BE2C (cell line): ENCODE measurements around the gene WWOX.

Experiments
- DNase-seq: peaks from one replicate; pipeline ENCODE4 v3.0.0-alpha.2; 2020
- H3K27me3 ChIP-seq: fragments of 250-450 bp; sonication (Bioruptor Pico); 2 replicates; pipeline ENCODE4 v1.5.1; 2020; ENCODE audit warnings: mild to moderate bottlenecking
- H3K36me3 ChIP-seq: fragments of 250-450 bp; sonication (Bioruptor Pico); 2 replicates; pipeline ENCODE4 v1.5.1; 2020; ENCODE audit warnings: mild to moderate bottlenecking
- H3K4me1 ChIP-seq: fragments of 250-450 bp; sonication (Bioruptor Pico); 2 replicates; pipeline ENCODE4 v1.5.1; 2020
- H3K4me3 ChIP-seq: 2 replicates; pipeline ENCODE4 v1.5.1; 2011; ENCODE audit warnings: low read depth, low read length
- H3K9me3 ChIP-seq: fragments of 250-450 bp; sonication (Bioruptor Pico); 2 replicates; pipeline ENCODE4 v1.5.1; 2020
- TF ChIP-seq, protein P1 (sequence below): IDR thresholded peaks from 2 replicates; pipeline ENCODE4 v1.5.1; 2012; ENCODE audit warnings: mild to moderate bottlenecking, low read depth, low read length

The WWOX gene

DNA sequence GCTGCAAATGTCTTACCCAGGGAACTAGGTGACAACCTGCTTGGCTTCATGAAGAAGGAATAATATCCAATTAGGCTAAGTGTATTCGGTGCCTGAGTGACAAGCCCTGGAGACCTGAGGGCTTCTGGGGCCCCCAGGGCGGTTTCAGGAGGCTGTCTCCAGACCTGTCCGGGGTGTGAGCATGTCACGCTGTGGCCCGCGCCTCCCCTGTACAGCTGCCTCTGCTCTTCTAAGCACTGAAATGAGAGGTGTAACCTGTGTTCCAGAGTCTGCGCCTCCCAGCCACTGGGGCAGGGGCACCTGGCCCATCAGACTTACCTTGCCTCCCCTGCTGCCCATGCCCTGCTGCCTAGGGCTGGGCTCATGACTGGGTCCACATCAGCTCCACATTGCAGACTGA lies 114.3 kb downstream of the WWOX start:
- no peak for DNase-seq
- Histone ChIP-seq H3K4me3 (no peak overlapping the region), H3K9me3 (no peaks in the 10 kb centered on the region), H3K4me1 (no peaks in the 10 kb centered on the region), H3K36me3 (no peaks in the 10 kb centered on the region), H3K27me3 (no peaks in the 10 kb centered on the region)
- TF ChIP-seq, protein P1, sequence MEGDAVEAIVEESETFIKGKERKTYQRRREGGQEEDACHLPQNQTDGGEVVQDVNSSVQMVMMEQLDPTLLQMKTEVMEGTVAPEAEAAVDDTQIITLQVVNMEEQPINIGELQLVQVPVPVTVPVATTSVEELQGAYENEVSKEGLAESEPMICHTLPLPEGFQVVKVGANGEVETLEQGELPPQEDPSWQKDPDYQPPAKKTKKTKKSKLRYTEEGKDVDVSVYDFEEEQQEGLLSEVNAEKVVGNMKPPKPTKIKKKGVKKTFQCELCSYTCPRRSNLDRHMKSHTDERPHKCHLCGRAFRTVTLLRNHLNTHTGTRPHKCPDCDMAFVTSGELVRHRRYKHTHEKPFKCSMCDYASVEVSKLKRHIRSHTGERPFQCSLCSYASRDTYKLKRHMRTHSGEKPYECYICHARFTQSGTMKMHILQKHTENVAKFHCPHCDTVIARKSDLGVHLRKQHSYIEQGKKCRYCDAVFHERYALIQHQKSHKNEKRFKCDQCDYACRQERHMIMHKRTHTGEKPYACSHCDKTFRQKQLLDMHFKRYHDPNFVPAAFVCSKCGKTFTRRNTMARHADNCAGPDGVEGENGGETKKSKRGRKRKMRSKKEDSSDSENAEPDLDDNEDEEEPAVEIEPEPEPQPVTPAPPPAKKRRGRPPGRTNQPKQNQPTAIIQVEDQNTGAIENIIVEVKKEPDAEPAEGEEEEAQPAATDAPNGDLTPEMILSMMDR = no peak

DNA sequence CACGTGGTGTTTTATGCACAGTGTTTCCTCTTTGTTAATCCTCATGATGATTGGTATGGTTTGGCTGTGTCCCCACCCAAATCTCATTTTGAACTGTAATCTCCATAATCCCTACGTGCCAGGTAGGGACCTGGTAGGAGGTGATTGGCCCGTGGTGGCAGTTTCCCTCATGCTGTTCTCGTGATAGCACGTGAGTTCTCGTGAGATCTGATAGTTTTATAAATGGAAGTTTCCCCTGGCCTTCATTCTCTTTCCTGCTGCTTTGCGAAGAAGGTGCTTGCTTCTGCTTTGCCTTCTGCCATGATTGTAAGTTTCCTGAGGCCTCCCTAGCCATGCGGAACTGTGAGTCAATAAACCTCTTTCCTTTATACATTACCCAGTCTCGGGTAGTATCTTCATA lies 115.8 kb downstream of the WWOX start:
- no peaks in the 10 kb centered on the region for H3K4me1 ChIP-seq
- TF ChIP-seq, protein P1 = no peak
- DNase-seq = no peak
- H3K9me3 ChIP-seq = no peaks in the 10 kb centered on the region
- no peaks in the 10 kb centered on the region for H3K27me3 ChIP-seq
- H3K4me3 ChIP-seq = no peak overlapping the region
- no peaks in the 10 kb centered on the region for H3K36me3 ChIP-seq

DNA sequence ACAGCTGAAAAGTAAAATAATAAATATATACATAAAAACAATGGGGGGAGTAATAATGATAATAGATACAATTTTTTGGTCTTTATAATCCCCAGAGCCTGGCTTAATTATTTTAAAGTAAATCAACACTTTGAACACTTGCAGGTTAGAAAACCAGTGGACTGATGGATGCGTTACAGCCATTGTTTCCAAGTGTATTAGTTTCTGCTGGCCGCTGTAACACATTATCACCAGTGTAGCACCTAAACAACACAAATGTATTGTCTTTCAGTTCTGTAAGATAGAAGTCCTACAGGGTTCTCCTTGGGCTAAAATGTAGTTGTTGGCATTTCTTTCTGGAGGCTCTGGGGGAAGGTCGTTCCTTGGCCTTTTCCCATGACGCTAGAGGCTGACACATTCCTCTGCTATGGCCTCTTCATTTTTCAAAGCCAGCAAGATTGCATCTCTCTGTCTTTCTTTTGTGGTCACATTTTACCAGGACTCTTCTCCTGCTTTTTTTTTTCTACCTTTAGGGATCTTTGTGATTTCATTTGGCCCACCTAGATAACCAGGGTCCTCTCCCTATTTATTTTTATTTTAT lies 116.8 kb downstream of the WWOX start:
- TF ChIP-seq, protein P1 = no peak
- Histone ChIP-seq H3K9me3 (no peaks in the 10 kb centered on the region), H3K36me3 (no peaks in the 10 kb centered on the region), H3K4me1 (no peaks in the 10 kb centered on the region), H3K4me3 (no peak overlapping the region), H3K27me3 (no peaks in the 10 kb centered on the region)
- DNase-seq = no peak

DNA sequence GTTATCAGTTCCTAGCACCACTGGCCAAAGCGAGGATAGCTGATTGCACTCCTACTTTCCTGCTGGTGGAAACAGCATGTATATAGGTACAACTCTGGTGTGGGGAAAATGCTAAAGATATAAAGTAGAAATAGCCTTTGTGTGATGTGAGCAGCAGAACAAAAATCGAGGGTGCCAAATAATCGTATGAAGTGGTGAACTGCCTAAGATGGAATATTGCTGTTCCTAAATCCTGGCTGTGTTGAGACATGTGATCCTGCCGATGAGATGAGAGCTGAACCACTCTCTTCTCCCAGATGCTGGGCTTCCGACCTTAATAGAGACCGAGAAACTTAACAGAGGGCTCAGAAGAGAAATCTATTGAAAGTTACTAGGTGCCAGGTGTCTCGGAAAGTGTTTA lies 117.8 kb downstream of the WWOX start:
- H3K9me3 ChIP-seq = no peaks in the 10 kb centered on the region
- no peak overlapping the region for H3K4me3 ChIP-seq
- H3K4me1 ChIP-seq = no peaks in the 10 kb centered on the region
- H3K36me3 ChIP-seq = no peaks in the 10 kb centered on the region
- no peaks in the 10 kb centered on the region for H3K27me3 ChIP-seq
- DNase-seq = no peak
- TF ChIP-seq, protein P1 = no peak

DNA sequence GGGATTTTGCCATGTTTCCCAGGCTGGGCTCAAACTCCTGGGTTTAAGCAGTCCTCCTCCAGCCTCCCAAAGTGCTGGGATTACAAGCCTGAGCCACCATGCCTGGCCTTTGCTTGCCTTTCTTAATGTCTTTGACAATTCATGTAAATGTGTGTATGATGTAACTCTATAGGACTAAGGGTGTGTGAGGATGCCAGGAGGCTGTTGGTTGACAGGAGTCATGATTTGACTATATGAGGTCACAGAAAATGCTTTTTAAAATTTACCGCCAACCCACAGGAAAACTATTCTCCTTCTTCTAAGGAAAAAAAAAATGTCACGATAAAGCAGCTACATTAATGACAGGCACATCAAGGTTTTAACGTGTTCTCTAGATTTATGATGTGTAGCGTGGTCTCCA lies 118.8 kb downstream of the WWOX start:
- Histone ChIP-seq H3K4me1 (no peaks in the 10 kb centered on the region), H3K9me3 (no peaks in the 10 kb centered on the region; the same call in 1 of the 2 replicates), H3K4me3 (no peak overlapping the region), H3K27me3 (no peaks in the 10 kb centered on the region), H3K36me3 (no peaks in the 10 kb centered on the region)
- TF ChIP-seq, protein P1 = no peak
- DNase-seq = no peak

DNA sequence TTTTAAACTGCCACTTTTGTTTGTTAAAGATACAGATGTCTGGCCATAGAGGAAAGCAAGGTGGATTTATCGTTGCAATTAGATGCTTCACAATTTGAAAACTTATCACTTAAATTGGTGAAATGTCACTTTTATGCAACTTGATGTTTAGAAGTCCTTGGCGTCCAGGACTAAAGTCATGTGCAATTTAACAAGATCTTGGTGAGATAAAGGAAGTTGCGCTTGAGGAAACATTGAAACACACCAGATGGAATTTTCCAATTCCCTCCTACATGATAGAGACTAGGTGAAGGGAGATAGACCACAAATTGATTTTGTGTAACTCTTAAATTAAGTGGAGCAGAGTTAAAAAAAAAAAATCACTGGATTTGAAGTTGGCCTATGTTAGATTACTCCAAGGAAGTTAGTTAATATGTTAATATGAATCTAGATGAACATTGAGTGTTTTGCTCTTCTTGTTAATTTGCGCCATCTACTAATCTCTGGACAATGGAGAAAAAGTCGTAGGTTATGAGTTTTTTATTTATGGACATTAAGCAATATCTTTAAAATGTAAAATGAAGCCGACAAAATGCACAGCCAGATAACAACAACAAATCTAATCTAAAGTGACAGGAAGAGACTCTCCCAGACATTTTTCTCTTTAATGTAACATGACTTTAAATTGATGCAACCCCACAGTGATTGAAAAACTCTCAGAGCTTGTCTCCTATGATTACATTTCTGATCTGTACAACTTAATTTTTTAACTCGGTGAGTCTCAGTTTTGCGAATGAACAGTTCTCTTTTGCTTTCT lies 119.6 kb downstream of the WWOX start:
- Histone ChIP-seq H3K36me3 (no peaks in the 10 kb centered on the region), H3K4me3 (no peak overlapping the region), H3K27me3 (no peaks in the 10 kb centered on the region), H3K4me1 (no peaks in the 10 kb centered on the region), H3K9me3 (no peaks in the 10 kb centered on the region; the same call in 1 of the 2 replicates)
- TF ChIP-seq, protein P1 = no peak
- no peak for DNase-seq
